HEK293 (cell line): Measurements from ENCODE around the gene RUVBL1.

Experiments
- CTCF ChIA-PET: fragments of 350-600 bp; formaldehyde crosslinking; extraction: SDS; loops from one replicate; lab custom pipeline; 2021; ENCODE audit warnings: antibody characterized with exemption; lab: Yijun Ruan, JAX
- POLR2A ChIA-PET: fragments of 300-600 bp; formaldehyde crosslinking; extraction: SDS; loops from one replicate; lab custom pipeline; 2020; ENCODE audit warnings: antibody characterized with exemption, inconsistent platforms; lab: Yijun Ruan, JAX
- H3K27ac ChIP-seq: fragments of 200-500 bp; sonication (Bioruptor generic); 2 replicates; pipeline ENCODE4 v1.5.1; 2014; ENCODE audit warnings: low read depth, low read length, control low read depth, inconsistent platforms; ENCODE audit errors: extremely low read depth
- H3K36me3 ChIP-seq, 2 experiments: fragments of 200-500 bp in 1 of 2; sonication (Bioruptor generic) in 1 of 2; 1 replicate in 1 of 2; 2 replicates in 1 of 2; pipeline ENCODE4 v1.5.1; 2014 to 2017; ENCODE audit warnings: inconsistent platforms in 2 of 2, low read length in 2 of 2; ENCODE audit not compliant: control insufficient read depth in 2 of 2, insufficient read depth in 1 of 2
- H3K4me1 ChIP-seq: fragments of 200-500 bp; sonication (Bioruptor generic); 2 replicates; pipeline ENCODE4 v1.5.1; 2014; ENCODE audit warnings: mild to moderate bottlenecking, low read length, inconsistent platforms; ENCODE audit not compliant: control insufficient read depth, insufficient read depth
- H3K4me3 ChIP-seq: 2 replicates; pipeline ENCODE4 v1.5.1; 2011; ENCODE audit warnings: low read depth, mild to moderate bottlenecking, control low read depth, low read length, moderate library complexity
- H3K9me3 ChIP-seq: fragments of 200-500 bp; sonication (Bioruptor generic); 2 replicates; pipeline ENCODE4 v1.5.1; 2014; ENCODE audit warnings: low read depth, low read length, inconsistent platforms; ENCODE audit not compliant: control insufficient read depth, insufficient read depth
- HOXC10 ChIP-seq: sonication (generic); formaldehyde crosslinking; IDR thresholded peaks from 2 replicates; pipeline ENCODE4 v1.8.1; 2023; ENCODE audit warnings: mild to moderate bottlenecking, missing genetic modification reagents
- PRDM1 ChIP-seq: fragments of 450-650 bp; formaldehyde crosslinking; IDR thresholded peaks from 2 replicates; pipeline ENCODE4; 2016; ENCODE audit warnings: missing biosample characterization, missing genetic modification characterization
- SP3 ChIP-seq: fragments of 450-650 bp; formaldehyde crosslinking; IDR thresholded peaks from 2 replicates; pipeline ENCODE4 v1.5.1; 2016; ENCODE audit warnings: missing biosample characterization, missing genetic modification characterization
- SP7 ChIP-seq: fragments of 450-650 bp; formaldehyde crosslinking; IDR thresholded peaks from 2 replicates; pipeline ENCODE4 v1.5.1; 2016; ENCODE audit warnings: missing biosample characterization, missing genetic modification characterization
- TRIM28 ChIP-seq: IDR thresholded peaks from 2 replicates; pipeline ENCODE4 v1.6.1; 2011; ENCODE audit warnings: low read length, control low read depth, borderline replicate concordance
- ZFP3 ChIP-seq: fragments of 450-650 bp; formaldehyde crosslinking; IDR thresholded peaks from 2 replicates; pipeline ENCODE4 v1.5.1; 2016; ENCODE audit warnings: low read depth, missing biosample characterization, missing genetic modification characterization
- ZFP41 ChIP-seq: fragments of 450-650 bp; formaldehyde crosslinking; IDR thresholded peaks from 2 replicates; pipeline ENCODE4 v1.5.1; 2016; ENCODE audit warnings: missing biosample characterization, missing genetic modification characterization, borderline replicate concordance
- ZNF121 ChIP-seq: fragments of 450-650 bp; formaldehyde crosslinking; IDR thresholded peaks from 2 replicates; pipeline ENCODE4 v1.5.1; 2016; ENCODE audit warnings: missing biosample characterization, missing genetic modification characterization
- ZNF2 ChIP-seq: fragments of 450-650 bp; formaldehyde crosslinking; IDR thresholded peaks from 2 replicates; pipeline ENCODE4 v1.5.1; 2016; ENCODE audit warnings: missing biosample characterization, missing genetic modification characterization
- ZNF214 ChIP-seq: fragments of 450-650 bp; formaldehyde crosslinking; IDR thresholded peaks from 2 replicates; pipeline ENCODE4 v1.5.1; 2017; ENCODE audit warnings: missing biosample characterization, mild to moderate bottlenecking, missing genetic modification characterization, borderline replicate concordance
- ZNF292 ChIP-seq: fragments of 450-650 bp; formaldehyde crosslinking; IDR thresholded peaks from 2 replicates; pipeline ENCODE4 v1.5.1; 2016; ENCODE audit warnings: low read depth, missing biosample characterization, missing genetic modification characterization, borderline replicate concordance
- ZNF302 ChIP-seq: fragments of 450-650 bp; formaldehyde crosslinking; IDR thresholded peaks from 2 replicates; pipeline ENCODE4 v1.5.1; 2016; ENCODE audit warnings: missing biosample characterization, missing genetic modification characterization, low read depth
- ZNF341 ChIP-seq: fragments of 450-650 bp; formaldehyde crosslinking; IDR thresholded peaks from 2 replicates; pipeline ENCODE4; 2016; ENCODE audit warnings: low read depth, missing biosample characterization, missing genetic modification characterization
- ZNF560 ChIP-seq: fragments of 450-650 bp; formaldehyde crosslinking; IDR thresholded peaks from 2 replicates; pipeline ENCODE4 v1.5.1; 2017; ENCODE audit warnings: missing biosample characterization, missing genetic modification characterization, borderline replicate concordance
- ZNF561 ChIP-seq: fragments of 450-650 bp; IDR thresholded peaks from 2 replicates; pipeline ENCODE4 v1.5.1; 2018; ENCODE audit warnings: missing biosample characterization, missing genetic modification characterization, borderline replicate concordance
- ZNF621 ChIP-seq: fragments of 450-650 bp; formaldehyde crosslinking; IDR thresholded peaks from 2 replicates; pipeline ENCODE4 v1.5.1; 2017; ENCODE audit warnings: missing biosample characterization, missing genetic modification characterization
- ZNF664 ChIP-seq: fragments of 450-650 bp; formaldehyde crosslinking; IDR thresholded peaks from 2 replicates; pipeline ENCODE4 v1.5.1; 2016; ENCODE audit warnings: missing biosample characterization, missing genetic modification characterization
- ZNF776 ChIP-seq: fragments of 450-650 bp; formaldehyde crosslinking; IDR thresholded peaks from 2 replicates; pipeline ENCODE4 v1.5.0; 2017; ENCODE audit warnings: missing biosample characterization, missing genetic modification characterization, borderline replicate concordance
- TF ChIP-seq, protein P1 (sequence below): fragments of 450-650 bp; formaldehyde crosslinking; IDR thresholded peaks from 2 replicates; pipeline ENCODE4 v1.5.1; 2016; ENCODE audit warnings: missing biosample characterization, missing genetic modification characterization
- TF ChIP-seq, protein P2 (sequence below): fragments of 450-650 bp; formaldehyde crosslinking; IDR thresholded peaks from 2 replicates; pipeline ENCODE4 v1.5.1; 2017; ENCODE audit warnings: missing biosample characterization, mild to moderate bottlenecking, missing genetic modification characterization, moderate library complexity
- TF ChIP-seq, protein P3 (sequence below): fragments of 450-650 bp; formaldehyde crosslinking; IDR thresholded peaks from 2 replicates; pipeline ENCODE4 v1.5.1; 2017; ENCODE audit warnings: missing biosample characterization, missing genetic modification characterization
- TF ChIP-seq, protein P4 (sequence below): fragments of 450-650 bp; formaldehyde crosslinking; IDR thresholded peaks from 2 replicates; pipeline ENCODE4 v1.5.1; 2017; ENCODE audit warnings: missing biosample characterization, missing genetic modification characterization
- TF ChIP-seq, protein P5 (sequence below): fragments of 450-650 bp; formaldehyde crosslinking; IDR thresholded peaks from 2 replicates; pipeline ENCODE4 v1.5.1; 2016; ENCODE audit warnings: missing biosample characterization, missing genetic modification characterization
- TF ChIP-seq, protein P6 (sequence below): fragments of 450-650 bp; formaldehyde crosslinking; IDR thresholded peaks from 2 replicates; pipeline ENCODE4 v1.5.1; 2016; ENCODE audit warnings: missing biosample characterization, missing genetic modification characterization

RUVBL1 gene

DNA sequence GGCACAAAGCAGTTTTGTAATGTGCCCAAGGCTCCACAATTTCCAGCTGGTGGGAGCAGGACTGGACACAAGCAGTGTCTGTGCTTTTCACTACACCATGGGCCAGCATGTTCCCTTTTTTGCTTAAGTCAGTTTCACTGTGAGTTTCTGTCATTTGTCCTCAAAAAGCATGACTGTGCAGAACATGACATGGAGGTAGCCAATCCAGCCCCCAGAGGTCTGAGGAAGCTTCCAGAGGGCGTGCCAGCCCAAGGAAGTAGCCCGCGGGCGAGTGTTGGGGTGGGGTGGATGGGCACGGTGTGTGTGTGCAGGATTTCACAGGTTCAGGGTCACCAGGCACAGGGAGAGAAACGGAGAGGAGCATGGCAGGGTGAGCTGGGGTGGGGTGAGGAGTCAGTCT is 21.7 kb upstream of the RUVBL1 start:
- Histone ChIP-seq H3K4me3 (no peak overlapping the region), H3K27ac (no peak overlapping the region), H3K4me1 (no peaks in the 10 kb centered on the region), H3K36me3 (peaks cover 0 to 6% of the 10 kb centered on the region in 2 experiments; a peak in 1 of 3 replicates), H3K9me3 (no peaks in the 10 kb centered on the region)
- ChIA-PET CTCF (interaction anchor here (0.9 kb wide), 1 partner anchor 12 kb away, joined by 3 read pairs; no protein-coding TSS in a partner anchor), POLR2A (no interaction called here)
- TF ChIP-seq, protein P1, sequence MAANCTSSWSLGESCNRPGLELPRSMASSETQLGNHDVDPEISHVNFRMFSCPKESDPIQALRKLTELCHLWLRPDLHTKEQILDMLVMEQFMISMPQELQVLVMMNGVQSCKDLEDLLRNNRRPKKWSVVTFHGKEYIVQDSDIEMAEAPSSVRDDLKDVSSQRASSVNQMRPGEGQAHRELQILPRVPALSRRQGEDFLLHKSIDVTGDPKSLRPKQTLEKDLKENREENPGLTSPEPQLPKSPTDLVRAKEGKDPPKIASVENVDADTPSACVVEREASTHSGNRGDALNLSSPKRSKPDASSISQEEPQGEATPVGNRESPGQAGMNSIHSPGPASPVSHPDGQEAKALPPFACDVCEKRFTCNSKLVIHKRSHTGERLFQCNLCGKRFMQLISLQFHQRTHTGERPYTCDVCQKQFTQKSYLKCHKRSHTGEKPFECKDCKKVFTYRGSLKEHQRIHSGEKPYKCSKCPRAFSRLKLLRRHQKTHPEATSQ (tag by site-specific recombination), result no peak
- TF ChIP-seq ZNF621 (tag by site-specific recombination) (no peak), ZNF214 (tag by site-specific recombination) (no peak), ZNF776 (tag by site-specific recombination) (no peak), ZNF560 (tag by site-specific recombination) (no peak)
- TF ChIP-seq, protein P2, sequence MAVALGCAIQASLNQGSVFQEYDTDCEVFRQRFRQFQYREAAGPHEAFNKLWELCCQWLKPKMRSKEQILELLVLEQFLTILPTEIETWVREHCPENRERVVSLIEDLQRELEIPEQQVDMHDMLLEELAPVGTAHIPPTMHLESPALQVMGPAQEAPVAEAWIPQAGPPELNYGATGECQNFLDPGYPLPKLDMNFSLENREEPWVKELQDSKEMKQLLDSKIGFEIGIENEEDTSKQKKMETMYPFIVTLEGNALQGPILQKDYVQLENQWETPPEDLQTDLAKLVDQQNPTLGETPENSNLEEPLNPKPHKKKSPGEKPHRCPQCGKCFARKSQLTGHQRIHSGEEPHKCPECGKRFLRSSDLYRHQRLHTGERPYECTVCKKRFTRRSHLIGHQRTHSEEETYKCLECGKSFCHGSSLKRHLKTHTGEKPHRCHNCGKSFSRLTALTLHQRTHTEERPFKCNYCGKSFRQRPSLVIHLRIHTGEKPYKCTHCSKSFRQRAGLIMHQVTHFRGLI (tag by site-specific recombination), result no peak
- TF ChIP-seq, protein P3, sequence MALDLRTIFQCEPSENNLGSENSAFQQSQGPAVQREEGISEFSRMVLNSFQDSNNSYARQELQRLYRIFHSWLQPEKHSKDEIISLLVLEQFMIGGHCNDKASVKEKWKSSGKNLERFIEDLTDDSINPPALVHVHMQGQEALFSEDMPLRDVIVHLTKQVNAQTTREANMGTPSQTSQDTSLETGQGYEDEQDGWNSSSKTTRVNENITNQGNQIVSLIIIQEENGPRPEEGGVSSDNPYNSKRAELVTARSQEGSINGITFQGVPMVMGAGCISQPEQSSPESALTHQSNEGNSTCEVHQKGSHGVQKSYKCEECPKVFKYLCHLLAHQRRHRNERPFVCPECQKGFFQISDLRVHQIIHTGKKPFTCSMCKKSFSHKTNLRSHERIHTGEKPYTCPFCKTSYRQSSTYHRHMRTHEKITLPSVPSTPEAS (tag by site-specific recombination), result no peak

DNA sequence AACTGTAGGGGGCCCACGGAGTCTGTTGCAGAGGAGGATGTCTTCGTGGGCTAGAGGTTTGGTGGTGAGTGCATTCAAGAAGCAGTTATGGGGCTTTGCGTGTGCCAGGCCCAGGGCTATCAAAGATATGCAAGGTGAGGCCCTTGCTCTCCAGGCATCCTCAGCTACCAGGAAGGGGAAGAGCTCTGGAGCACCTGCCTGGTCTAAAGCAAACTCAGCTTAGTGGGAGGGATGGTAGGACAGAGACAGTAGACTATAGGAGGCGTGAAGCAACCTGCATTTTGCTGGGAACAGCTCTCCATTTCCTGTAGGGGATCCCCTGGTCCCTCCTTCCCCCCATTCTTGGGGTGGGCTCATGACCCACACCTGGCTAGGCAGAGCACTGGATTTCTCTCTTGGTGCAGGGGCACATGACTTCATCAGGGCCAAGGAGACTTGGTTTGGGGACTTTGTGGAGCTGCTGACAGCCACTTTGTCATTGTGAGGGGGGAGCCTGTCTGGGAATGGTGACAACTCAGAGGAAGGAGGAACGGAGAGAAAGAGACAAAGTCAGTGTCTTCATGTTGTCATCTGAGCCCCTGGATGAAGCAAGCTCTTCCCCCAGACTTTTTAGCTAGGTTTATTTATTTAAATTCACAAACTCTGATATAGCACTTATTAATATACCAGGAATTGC is 21.0 kb upstream of the RUVBL1 start:
- H3K9me3 ChIP-seq, result no peaks in the 10 kb centered on the region
- ChIA-PET CTCF (interaction anchor here (0.9 kb wide), 1 partner anchor 11 kb away, joined by 3 read pairs; no protein-coding TSS in a partner anchor), POLR2A (no interaction called here)
- H3K36me3 ChIP-seq, result peaks cover 0 to 6% of the 10 kb centered on the region in 2 experiments; a peak in 1 of 3 replicates
- H3K4me1 ChIP-seq, result no peaks in the 10 kb centered on the region
- no peak overlapping the region for H3K27ac ChIP-seq
- no peak overlapping the region for H3K4me3 ChIP-seq
- TF ChIP-seq HOXC10 (CRISPR knock-in tag) (no peak), ZNF341 (tag by site-specific recombination) (no peak), ZNF121 (tag by site-specific recombination) (no peak), ZFP3 (tag by site-specific recombination) (no peak), ZFP41 (tag by site-specific recombination) (no peak), ZNF302 (tag by site-specific recombination) (no peak), SP3 (tag by site-specific recombination) (no peak), ZNF2 (tag by site-specific recombination) (no peak), ZNF561 (no peak), SP7 (tag by site-specific recombination) (no peak), TRIM28 (no peak), ZNF560 (tag by site-specific recombination) (no peak), ZNF292 (tag by site-specific recombination) (no peak), ZNF664 (no peak), PRDM1 (no peak)
- TF ChIP-seq, protein P1 (tag by site-specific recombination), result no peak
- TF ChIP-seq, protein P4, sequence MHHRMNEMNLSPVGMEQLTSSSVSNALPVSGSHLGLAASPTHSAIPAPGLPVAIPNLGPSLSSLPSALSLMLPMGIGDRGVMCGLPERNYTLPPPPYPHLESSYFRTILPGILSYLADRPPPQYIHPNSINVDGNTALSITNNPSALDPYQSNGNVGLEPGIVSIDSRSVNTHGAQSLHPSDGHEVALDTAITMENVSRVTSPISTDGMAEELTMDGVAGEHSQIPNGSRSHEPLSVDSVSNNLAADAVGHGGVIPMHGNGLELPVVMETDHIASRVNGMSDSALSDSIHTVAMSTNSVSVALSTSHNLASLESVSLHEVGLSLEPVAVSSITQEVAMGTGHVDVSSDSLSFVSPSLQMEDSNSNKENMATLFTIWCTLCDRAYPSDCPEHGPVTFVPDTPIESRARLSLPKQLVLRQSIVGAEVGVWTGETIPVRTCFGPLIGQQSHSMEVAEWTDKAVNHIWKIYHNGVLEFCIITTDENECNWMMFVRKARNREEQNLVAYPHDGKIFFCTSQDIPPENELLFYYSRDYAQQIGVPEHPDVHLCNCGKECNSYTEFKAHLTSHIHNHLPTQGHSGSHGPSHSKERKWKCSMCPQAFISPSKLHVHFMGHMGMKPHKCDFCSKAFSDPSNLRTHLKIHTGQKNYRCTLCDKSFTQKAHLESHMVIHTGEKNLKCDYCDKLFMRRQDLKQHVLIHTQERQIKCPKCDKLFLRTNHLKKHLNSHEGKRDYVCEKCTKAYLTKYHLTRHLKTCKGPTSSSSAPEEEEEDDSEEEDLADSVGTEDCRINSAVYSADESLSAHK (tag by site-specific recombination), result no peak
- TF ChIP-seq, protein P5, sequence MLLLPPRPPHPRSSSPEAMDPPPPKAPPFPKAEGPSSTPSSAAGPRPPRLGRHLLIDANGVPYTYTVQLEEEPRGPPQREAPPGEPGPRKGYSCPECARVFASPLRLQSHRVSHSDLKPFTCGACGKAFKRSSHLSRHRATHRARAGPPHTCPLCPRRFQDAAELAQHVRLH, result no peak
- TF ChIP-seq, protein P6, sequence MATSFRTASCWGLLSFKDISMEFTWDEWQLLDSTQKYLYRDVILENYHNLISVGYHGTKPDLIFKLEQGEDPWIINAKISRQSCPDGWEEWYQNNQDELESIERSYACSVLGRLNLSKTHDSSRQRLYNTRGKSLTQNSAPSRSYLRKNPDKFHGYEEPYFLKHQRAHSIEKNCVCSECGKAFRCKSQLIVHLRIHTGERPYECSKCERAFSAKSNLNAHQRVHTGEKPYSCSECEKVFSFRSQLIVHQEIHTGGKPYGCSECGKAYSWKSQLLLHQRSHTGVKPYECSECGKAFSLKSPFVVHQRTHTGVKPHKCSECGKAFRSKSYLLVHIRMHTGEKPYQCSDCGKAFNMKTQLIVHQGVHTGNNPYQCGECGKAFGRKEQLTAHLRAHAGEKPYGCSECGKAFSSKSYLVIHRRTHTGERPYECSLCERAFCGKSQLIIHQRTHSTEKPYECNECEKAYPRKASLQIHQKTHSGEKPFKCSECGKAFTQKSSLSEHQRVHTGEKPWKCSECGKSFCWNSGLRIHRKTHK (tag by site-specific recombination), result no peak
